ENCODE data around the gene LAMA2.

Gene LAMA2

DNA sequence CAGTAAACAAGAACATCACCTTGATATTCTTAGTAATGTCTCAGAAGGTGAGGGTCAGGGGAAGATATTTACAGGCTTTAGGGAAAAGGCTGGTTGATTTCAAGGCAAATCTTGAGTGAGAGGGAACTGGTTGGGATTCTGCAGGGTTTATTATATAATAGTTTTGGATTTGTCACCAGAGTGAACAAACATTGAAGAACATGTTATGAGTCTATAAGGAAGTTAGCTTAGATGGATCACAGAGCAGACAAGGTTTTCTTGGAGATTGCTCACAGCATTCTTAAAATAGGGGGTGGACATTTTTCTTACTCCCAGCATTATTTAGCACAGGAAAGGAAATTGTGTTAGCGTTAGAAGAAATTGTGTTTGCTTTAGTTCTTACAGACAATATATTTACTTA lies 324.9 kb downstream of the LAMA2 start:
- TF ChIP-seq, protein P1, sequence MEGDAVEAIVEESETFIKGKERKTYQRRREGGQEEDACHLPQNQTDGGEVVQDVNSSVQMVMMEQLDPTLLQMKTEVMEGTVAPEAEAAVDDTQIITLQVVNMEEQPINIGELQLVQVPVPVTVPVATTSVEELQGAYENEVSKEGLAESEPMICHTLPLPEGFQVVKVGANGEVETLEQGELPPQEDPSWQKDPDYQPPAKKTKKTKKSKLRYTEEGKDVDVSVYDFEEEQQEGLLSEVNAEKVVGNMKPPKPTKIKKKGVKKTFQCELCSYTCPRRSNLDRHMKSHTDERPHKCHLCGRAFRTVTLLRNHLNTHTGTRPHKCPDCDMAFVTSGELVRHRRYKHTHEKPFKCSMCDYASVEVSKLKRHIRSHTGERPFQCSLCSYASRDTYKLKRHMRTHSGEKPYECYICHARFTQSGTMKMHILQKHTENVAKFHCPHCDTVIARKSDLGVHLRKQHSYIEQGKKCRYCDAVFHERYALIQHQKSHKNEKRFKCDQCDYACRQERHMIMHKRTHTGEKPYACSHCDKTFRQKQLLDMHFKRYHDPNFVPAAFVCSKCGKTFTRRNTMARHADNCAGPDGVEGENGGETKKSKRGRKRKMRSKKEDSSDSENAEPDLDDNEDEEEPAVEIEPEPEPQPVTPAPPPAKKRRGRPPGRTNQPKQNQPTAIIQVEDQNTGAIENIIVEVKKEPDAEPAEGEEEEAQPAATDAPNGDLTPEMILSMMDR (IDR thresholded peaks at IDR 0.05; ENCODE audit: extremely low read depth, missing control alignments), result no peak
- no peak for DNase-seq (ENCODE audit: low spot score)

DNA sequence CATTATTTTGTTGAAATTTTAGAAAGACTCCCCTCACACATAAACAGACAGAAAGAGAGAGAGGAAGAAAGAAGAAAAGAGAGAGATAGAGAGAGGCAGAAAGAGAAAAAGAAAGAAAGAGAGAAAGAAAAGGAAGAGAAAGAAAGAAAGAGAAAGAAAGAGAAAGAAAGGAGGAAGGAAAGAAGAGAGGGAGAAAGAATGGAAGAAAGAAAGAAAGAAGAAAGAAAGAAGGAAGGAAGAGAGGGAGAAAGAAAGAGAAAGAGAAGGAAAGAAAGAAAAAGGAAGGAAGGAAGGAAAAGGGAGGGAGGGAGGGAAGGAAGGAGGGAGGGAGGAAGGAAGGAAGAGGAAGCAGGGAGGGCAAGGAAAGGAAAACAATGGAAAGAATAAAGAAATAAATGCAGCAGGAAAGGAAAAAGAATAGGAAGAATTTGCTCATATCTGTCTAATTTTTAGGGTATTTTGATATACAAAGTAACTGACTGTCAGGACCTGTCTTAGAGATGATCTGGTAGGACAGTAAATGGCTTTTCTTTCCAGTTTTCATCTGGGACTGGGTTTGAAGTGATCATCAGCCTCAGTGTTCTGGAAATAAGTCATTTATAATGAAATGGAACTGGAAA lies 325.6 kb downstream of the LAMA2 start:
- no peak for DNase-seq (ENCODE audit: low spot score)

DNA sequence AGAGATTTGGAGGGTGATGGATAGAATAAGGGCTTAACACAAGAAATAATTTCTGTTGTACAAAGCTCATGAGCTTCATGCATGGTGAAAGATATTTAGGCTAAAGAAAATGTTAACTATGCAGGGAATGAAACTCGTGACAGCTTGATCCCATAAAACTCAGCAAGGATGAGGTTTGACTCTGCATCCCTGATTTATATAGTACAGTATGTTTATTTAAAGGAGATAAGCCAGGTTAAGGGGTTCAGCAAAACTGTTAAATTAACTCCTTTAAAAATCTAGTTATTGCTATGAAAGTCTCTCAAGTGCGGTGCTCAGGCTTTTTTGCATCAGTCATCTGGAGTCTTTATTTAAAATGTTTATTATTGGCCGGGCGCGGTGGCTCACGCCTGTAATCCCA lies 326.4 kb downstream of the LAMA2 start:
- TF ChIP-seq, protein P1 (IDR thresholded peaks at IDR 0.05; ENCODE audit: extremely low read depth, missing control alignments), result no peak
- DNase-seq (ENCODE audit: low spot score), result no peak

More for the DNA sequence above, 325.6 kb downstream of the LAMA2 start:
- TF ChIP-seq, protein P1 (IDR thresholded peaks at IDR 0.05; ENCODE audit: extremely low read depth, missing control alignments), result no peak

DNA sequence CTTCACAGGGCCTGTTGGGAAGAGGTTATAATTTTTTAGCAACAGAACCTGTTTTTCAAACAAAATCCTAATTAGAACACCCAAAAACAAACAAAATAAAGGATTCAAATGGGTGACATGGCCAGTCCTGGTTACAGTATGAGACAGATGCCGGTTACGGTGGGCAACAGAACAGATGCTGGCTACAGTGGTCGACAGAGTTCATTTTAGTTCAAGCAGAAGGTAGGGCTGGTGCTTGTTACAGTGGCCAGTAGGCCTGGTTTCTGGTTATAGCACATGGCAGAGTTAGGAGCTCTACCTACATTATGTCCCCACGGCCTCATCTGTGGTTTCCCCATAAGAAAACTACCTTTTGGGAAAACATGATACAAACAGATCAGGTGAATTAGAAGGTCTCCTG lies 327.7 kb downstream of the LAMA2 start:
- TF ChIP-seq, protein P1 (IDR thresholded peaks at IDR 0.05; ENCODE audit: extremely low read depth, missing control alignments), result no peak
- DNase-seq (ENCODE audit: low spot score), result no peak

DNA sequence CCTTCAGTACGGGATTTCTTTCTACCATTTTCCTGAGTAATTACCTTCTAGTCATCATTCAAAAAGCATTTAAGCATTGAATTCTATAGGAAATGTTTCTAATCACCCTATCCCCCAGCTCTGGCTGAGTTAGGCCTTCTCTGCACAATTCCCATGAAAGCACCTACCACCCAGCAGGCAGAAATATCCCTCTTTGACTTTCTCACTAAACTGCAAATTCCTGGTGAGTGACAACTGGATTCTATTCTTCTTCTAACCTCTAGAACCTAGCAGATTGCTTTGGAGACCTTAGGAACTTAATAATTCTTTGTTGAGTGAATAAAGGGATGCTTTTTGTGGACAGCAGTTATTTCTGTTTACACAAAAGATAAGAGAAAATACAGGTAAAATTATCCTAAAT lies 328.7 kb downstream of the LAMA2 start:
- TF ChIP-seq, protein P1 (IDR thresholded peaks at IDR 0.05; ENCODE audit: extremely low read depth, missing control alignments), result no peak
- DNase-seq (ENCODE audit: low spot score), result no peak

DNA sequence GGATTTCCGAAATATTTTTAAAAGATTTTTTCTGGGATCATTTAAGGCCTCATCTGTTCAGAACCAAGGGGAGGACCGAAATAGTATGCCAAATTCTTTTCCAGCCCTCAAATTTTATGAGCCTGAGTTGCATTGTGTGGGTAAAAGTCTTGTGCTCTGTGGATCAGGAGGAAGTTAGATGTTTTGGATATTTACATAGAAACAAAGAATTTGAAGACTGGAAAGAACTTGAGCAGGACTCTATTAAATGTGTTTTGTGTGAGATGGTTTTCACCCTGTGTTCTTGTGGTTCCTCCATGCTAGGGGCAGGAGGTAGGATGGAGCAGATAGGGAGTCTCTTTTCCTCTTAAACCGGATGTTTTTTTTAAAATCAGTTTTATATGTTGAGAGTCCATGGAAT lies 329.1 kb downstream of the LAMA2 start:
- TF ChIP-seq, protein P1 (IDR thresholded peaks at IDR 0.05; ENCODE audit: extremely low read depth, missing control alignments), result no peak
- DNase-seq (ENCODE audit: low spot score), result no peak

DNA sequence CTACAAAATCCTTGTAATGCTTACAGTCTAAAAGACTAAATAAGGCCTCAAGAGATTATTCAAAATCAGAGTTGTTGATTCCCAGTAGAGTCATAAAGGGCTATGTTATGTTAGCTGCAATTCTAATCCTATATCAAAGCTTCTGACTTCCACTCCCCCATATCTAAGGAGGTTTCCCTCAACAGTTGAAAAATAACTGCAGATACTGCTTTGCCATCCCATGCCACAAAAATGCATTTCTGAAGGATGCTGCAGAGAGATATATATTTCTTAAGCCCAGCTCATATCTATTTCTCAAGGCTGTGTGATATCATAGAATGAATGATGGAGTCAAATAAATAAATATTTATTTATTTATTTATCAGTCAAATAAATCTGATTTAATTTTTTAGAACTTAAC lies 332.3 kb downstream of the LAMA2 start:
- DNase-seq (ENCODE audit: low spot score), result no peak
- TF ChIP-seq, protein P1 (IDR thresholded peaks at IDR 0.05; ENCODE audit: extremely low read depth, missing control alignments), result no peak
